WTC11 (cell line): ENCODE data around the gene SKI. TPM values are rescaled to one million over a fixed set of nuclear protein-coding genes. Genes with fewer than 3 reads are reported as not detected.

Experiments
- ATAC-seq: fragments of 200-7000 bp; cut with Tn5 transposase; 2 replicates; pipeline ENCODE4 v1.10.0; 2021; ENCODE audit warnings: mild to moderate bottlenecking, moderate library complexity
- CTCF ChIA-PET: fragments of 300-600 bp; sonication (Branson Sonifier 250); formaldehyde crosslinking; loops from one replicate; lab custom pipeline; 2021; ENCODE audit warnings: antibody characterized with exemption; lab: Charles Lee
- POLR2A ChIA-PET: fragments of 350-600 bp; sonication (Branson Sonifier 250); formaldehyde crosslinking; loops from one replicate; lab custom pipeline; 2021; ENCODE audit warnings: antibody characterized with exemption; lab: Charles Lee
- DNase-seq: peaks from one replicate; pipeline ENCODE4 v3.0.0; 2021; ENCODE audit warnings: low spot score
- H3K27ac Mint-ChIP-seq: 2 replicates; pipeline ENCODE4 v1.8.0; 2021; ENCODE audit warnings: mixed read lengths
- H3K27me3 Mint-ChIP-seq: 2 replicates; pipeline ENCODE4 v1.8.0; 2021; ENCODE audit warnings: low read depth, mild to moderate bottlenecking, moderate library complexity, mixed read lengths
- H3K36me3 Mint-ChIP-seq: 2 replicates; pipeline ENCODE4 v1.8.0; 2021; ENCODE audit warnings: mixed read lengths
- H3K4me1 Mint-ChIP-seq: 2 replicates; pipeline ENCODE4 v1.8.0; 2022; ENCODE audit warnings: mixed read lengths
- H3K4me3 Mint-ChIP-seq: 2 replicates; pipeline ENCODE4 v1.8.0; 2021; ENCODE audit warnings: mild to moderate bottlenecking, moderate library complexity, mixed read lengths
- H3K9me3 Mint-ChIP-seq: 2 replicates; pipeline ENCODE4 v1.8.0; 2021; ENCODE audit warnings: mixed read lengths
- ARID4B ChIP-seq: sonication (generic); formaldehyde crosslinking; IDR thresholded peaks from 2 replicates; pipeline ENCODE4 v1.8.0; 2023; ENCODE audit warnings: missing genetic modification reagents, mild to moderate bottlenecking, borderline replicate concordance
- CREM ChIP-seq: sonication (generic); formaldehyde crosslinking; IDR thresholded peaks from 2 replicates; pipeline ENCODE4 v1.8.1; 2022; ENCODE audit warnings: mild to moderate bottlenecking, missing genetic modification reagents, moderate library complexity
- CTCF ChIP-seq: fragments of 200-600 bp; IDR thresholded peaks from 2 replicates; pipeline ENCODE4 v1.8.0; 2022; ENCODE audit warnings: antibody characterized with exemption
- E2F4 ChIP-seq: sonication (generic); formaldehyde crosslinking; IDR thresholded peaks from 2 replicates; pipeline ENCODE4 v1.8.1; 2022; ENCODE audit warnings: low read depth, mild to moderate bottlenecking, moderate library complexity, missing genetic modification reagents, borderline replicate concordance
- FOXJ3 ChIP-seq: sonication (generic); formaldehyde crosslinking; IDR thresholded peaks from 2 replicates; pipeline ENCODE4 v1.9.0; 2021; ENCODE audit warnings: missing genetic modification reagents, mild to moderate bottlenecking, borderline replicate concordance
- FOXK1 ChIP-seq: sonication (generic); formaldehyde crosslinking; IDR thresholded peaks from 2 replicates; pipeline ENCODE4 v1.8.0; 2022; ENCODE audit warnings: mild to moderate bottlenecking, moderate library complexity, missing genetic modification reagents
- GABPB1 ChIP-seq: sonication (generic); formaldehyde crosslinking; IDR thresholded peaks from 2 replicates; pipeline ENCODE4 v1.8.1; 2023; ENCODE audit warnings: mild to moderate bottlenecking, missing genetic modification reagents
- GTF2I ChIP-seq: fragments of 250-450 bp; sonication (Bioruptor Pico); conservative IDR thresholded peaks from 2 replicates; pipeline ENCODE4 v1.4.0; 2021; ENCODE audit warnings: mild to moderate bottlenecking
- JAZF1 ChIP-seq: fragments of 250-450 bp; sonication (Bioruptor Pico); IDR thresholded peaks from 2 replicates; pipeline ENCODE4 v1.9.0; 2021; ENCODE audit warnings: moderate library complexity, mild to moderate bottlenecking, inconsistent platforms
- MAX ChIP-seq: sonication (generic); formaldehyde crosslinking; IDR thresholded peaks from 2 replicates; pipeline ENCODE4 v1.8.0; 2022; ENCODE audit warnings: mild to moderate bottlenecking, missing genetic modification reagents
- NFATC4 ChIP-seq: fragments of 250-450 bp; sonication (Bioruptor Pico); IDR thresholded peaks from 2 replicates; pipeline ENCODE4 v1.9.0; 2021; ENCODE audit warnings: mild to moderate bottlenecking
- PRRX2 ChIP-seq: fragments of 250-450 bp; sonication (Bioruptor Pico); IDR thresholded peaks from 2 replicates; pipeline ENCODE4 v1.8.0; 2021; ENCODE audit warnings: mild to moderate bottlenecking
- SMAD3 ChIP-seq: sonication (generic); formaldehyde crosslinking; IDR thresholded peaks from 2 replicates; pipeline ENCODE4 v1.8.0; 2022; ENCODE audit warnings: missing genetic modification reagents, mild to moderate bottlenecking, borderline replicate concordance
- ZBTB21 ChIP-seq: sonication (generic); formaldehyde crosslinking; IDR thresholded peaks from 2 replicates; pipeline ENCODE4 v1.8.1; 2023; ENCODE audit warnings: mild to moderate bottlenecking, missing genetic modification reagents, borderline replicate concordance
- ZNF121 ChIP-seq: sonication (generic); formaldehyde crosslinking; IDR thresholded peaks from 2 replicates; pipeline ENCODE4 v1.8.0; 2023; ENCODE audit warnings: missing genetic modification reagents
- ZNF425 ChIP-seq: fragments of 250-450 bp; sonication (Bioruptor Pico); conservative IDR thresholded peaks from 2 replicates; pipeline ENCODE4 v1.9.0; 2021; ENCODE audit warnings: mild to moderate bottlenecking
- total RNA-seq: library from RNA; stranded (reverse); gene quantifications from 3 replicates; pipeline ENCODE4 v1.2.3, GENCODE V29; 2021
- TF ChIP-seq, protein P1 (sequence below): sonication (generic); formaldehyde crosslinking; IDR thresholded peaks from 2 replicates; pipeline ENCODE4 v1.8.0; 2022; ENCODE audit warnings: mild to moderate bottlenecking, missing genetic modification reagents

Gene SKI
- total RNA-seq, 1 experiment from 2014 or later = 88.6 TPM

DNA sequence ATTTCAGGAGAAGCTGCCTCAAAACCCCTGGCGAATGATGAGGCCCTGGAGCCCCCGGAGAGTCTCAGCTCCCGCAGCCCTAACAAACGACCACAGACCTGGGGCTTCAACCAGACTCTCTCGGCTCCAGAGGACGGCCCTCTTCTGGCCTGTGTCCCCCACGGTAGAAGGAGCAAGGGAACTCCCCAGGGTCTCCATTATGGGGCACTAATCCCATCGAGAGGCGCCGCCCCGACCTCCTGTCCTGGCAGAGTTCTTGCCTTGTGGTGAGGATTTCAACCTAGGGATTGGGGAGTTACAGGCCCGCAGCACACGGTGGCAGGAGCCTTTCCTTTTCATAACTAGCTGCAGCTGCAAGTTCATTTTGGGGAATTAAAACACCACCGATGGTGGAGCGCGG is 39.8 kb upstream of the SKI start:
- ChIA-PET POLR2A (interaction anchor here (0.7 to 1.8 kb wide), 2 partner anchors 41 to 145 kb away, joined by 4 to 5 read pairs; no protein-coding TSS in a partner anchor), CTCF (interaction anchor here (1.0 to 3.8 kb wide), 2 partner anchors 14 to 80 kb away, joined by 4 to 27 read pairs; no protein-coding TSS in a partner anchor)
- no peaks in the 10 kb centered on the region for H3K9me3 Mint-ChIP-seq
- peaks cover 13% of the 10 kb centered on the region for H3K36me3 Mint-ChIP-seq
- peaks cover 11% of the 10 kb centered on the region for H3K4me1 Mint-ChIP-seq
- TF ChIP-seq ZBTB21 (CRISPR knock-in tag) (no peak), SMAD3 (no peak), GTF2I (CRISPR knock-in tag) (no peak), MAX (CRISPR knock-in tag) (no peak), PRRX2 (CRISPR knock-in tag) (no peak), E2F4 (CRISPR knock-in tag) (no peak), ARID4B (CRISPR knock-in tag) (no peak), ZNF425 (CRISPR knock-in tag) (no peak)
- H3K27me3 Mint-ChIP-seq = no peaks in the 10 kb centered on the region
- no peak for ATAC-seq
- no peak overlapping the region for H3K4me3 Mint-ChIP-seq
- no peak for DNase-seq
- no peak overlapping the region for H3K27ac Mint-ChIP-seq

GRCh38 chr1:2189459-2190425 is 38.4 kb upstream of the SKI start:
- Mint-ChIP-seq H3K4me3 (peak overlapping the region; percentile 54), H3K9me3 (no peaks in the 10 kb centered on the region), H3K36me3 (peaks cover 9% of the 10 kb centered on the region), H3K27me3 (no peaks in the 10 kb centered on the region), H3K27ac (peak overlapping the region; percentile 93), H3K4me1 (peaks cover 11% of the 10 kb centered on the region)
- DNase-seq (peak; percentile 90), ATAC-seq (peak; percentile 82)
- POLR2A ChIA-PET = interaction anchor here (0.5 to 1.8 kb wide), 6 partner anchors 19 to 190 kb away, joined by 3 to 4 read pairs (median 3); no protein-coding TSS in a partner anchor
- CTCF ChIA-PET = interaction anchor here (0.6 to 3.8 kb wide), 10 partner anchors 9 to 192 kb away, joined by 3 to 27 read pairs (median 4); no protein-coding TSS in a partner anchor
- TF ChIP-seq CREM (CRISPR knock-in tag) = no peak
- no peak for TF ChIP-seq NFATC4
- no peak for TF ChIP-seq FOXJ3 (CRISPR knock-in tag)
- TF ChIP-seq ARID4B (CRISPR knock-in tag) = peak; percentile 78; the same call in 1 of the 2 replicates
- TF ChIP-seq FOXK1 (CRISPR knock-in tag) = peak; percentile 60
- TF ChIP-seq CTCF = no peak
- TF ChIP-seq JAZF1 (CRISPR knock-in tag) = no peak
- peak; percentile 29; the same call in 1 of the 2 replicates for TF ChIP-seq GABPB1 (CRISPR knock-in tag)
- TF ChIP-seq, protein P1, sequence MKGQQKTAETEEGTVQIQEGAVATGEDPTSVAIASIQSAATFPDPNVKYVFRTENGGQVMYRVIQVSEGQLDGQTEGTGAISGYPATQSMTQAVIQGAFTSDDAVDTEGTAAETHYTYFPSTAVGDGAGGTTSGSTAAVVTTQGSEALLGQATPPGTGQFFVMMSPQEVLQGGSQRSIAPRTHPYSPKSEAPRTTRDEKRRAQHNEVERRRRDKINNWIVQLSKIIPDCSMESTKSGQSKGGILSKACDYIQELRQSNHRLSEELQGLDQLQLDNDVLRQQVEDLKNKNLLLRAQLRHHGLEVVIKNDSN (CRISPR knock-in tag) = no peak
- TF ChIP-seq ZNF121 (CRISPR knock-in tag) = 0 out of 2 replicates have a peak, but pooled peaks have one; percentile 34
